Stimulated activated CD4-positive, alpha-beta T cell treated with anti-CD3 and anti-CD28 coated beads, Interleukin-4, amount 100 ng/mL, for 48 hours (primary cell): Measurements from ENCODE around the gene SSC5D.
A peak's percentile ranks its signal among the peaks of the same experiment; 100 is the strongest.
"Not testable (repeated sequence)": the region's sequence is repeated elsewhere in the genome, so short reads cannot be mapped to it uniquely, and the experiment has no call there.

Source experiments
- DNase-seq, 2 donors: peaks; one replicate each; pipeline ENCODE4 v3.0.0-alpha.2; 2020; ENCODE audit warnings: low read depth in 2 of 2

The SSC5D gene

DNA sequence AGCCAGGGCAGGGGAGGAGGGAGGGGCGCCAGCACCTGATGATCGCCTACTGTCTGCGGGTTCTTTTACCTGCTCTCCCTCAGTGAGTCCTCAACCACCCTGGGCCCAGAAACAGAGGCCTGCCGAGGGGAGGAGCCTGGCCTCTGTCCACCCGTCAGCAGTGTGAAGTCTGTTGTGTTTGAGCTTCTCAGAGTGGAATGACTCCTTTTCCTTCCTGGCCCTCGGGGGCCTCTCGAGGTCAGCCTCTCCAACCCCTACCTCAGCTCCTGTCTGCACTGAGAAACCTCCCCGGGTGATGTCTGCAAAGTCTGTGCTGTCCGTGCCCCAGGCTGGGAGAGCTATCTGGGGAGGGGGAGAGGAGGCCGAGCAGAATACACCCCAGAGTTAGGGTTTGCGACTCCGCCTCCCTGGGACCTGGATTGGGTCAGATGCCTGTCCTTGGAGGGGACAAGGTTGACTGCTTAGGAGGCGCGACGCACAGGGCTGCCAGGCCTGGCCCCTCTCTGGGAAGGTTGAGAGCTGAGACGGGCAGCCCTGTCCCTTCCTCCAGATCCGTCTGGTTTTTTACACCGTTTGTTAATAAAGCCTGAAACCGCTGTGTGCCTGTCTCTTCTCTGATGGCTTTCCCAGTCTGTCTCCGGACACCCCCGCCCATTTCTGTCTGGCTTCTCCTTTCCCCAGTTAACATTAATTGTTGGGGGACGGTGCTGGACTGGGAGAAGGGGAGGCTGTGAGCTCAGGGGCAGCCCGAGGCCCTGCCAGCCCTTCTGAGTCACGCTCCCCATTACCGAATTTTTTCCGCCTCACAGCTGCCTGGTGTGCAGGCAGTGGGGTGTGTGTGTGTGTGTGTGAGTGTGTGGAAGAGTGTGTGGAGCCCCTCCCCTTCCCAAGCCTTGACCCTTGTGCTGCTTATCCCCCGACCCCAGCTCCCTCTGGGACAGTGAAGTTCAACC, 989 bp upstream of the SSC5D start:
- peak; percentile 55 to 58 for DNase-seq

DNA sequence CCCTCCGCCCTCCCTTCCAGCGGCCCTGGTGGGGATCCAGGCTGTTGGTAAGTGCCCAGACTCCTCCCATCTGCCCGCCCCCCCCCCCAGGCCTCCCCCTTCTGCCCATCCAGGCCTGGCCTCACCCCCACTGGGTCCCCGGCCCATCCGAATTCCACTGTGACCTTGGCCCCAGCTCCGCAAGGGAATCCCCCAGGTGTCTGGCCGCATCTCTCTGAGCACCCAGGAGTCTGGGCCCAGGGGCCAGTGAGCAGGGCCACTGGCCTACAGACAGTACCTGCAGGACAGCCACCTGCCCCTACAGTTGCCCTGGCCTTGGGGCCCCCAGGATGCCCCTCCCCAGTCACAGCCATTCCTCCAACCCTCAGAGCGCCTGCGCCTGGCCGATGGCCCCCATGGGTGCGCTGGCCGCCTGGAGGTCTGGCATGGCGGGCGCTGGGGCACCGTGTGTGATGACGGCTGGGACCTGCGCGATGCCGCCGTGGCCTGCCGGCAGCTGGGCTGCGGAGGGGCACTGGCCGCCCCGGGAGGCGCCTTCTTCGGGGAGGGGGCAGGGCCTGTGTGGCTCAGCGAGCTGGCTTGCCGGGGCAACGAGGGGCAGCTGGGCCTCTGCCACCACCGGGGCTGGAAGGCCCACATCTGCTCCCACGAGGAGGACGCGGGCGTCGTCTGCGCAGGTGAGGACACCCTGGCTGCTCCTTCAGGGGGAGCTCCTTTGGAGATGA, 912 bp downstream of the SSC5D start:
- no peak for DNase-seq

GRCh38 chr19:55489711-55490477, 1.7 kb downstream of the SSC5D start:
- no peak for DNase-seq

DNA sequence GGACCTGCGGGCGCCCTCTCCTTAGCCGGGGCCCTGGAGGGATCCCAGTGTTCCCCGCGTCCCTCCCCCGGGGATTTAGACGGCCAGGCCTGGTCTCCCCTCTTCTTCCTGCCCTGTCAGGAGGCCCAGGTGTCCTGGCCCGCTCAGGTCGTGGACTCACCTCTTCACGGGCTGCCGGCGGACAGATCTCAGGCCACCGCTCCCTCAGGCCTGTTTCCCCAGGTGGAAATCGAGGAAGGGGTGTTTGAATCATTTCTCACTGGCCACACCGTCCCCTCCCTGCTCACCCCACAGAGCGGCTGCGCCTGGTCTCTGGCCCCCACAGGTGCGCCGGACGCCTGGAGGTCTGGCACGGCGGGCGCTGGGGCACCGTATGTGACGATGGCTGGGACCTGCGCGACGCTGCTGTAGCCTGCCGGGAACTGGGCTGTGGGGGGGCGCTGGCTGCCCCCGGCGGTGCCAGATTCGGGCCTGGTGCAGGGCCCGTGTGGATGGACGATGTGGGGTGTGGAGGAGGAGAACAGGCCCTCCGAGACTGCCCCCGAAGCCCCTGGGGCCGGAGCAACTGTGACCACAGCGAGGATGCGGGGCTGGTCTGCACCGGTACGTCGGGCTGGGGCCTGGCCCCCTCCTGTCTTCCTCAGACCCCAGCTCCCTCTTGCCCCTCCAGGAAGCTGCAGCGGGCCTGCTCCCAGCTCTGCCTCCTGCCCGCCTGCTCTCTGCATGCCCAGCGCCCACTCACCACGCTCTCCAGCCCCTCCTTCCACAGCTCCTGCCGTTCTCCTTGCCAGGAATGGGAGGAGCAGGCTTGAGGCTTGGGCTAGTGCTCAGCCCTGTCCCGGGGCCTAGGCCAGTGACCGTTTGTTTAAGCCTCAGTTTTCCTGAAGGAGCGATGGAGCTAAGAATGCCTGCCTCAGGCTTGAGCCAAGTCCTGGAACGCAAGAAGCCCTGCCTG, 2.5 kb downstream of the SSC5D start:
- no peak for DNase-seq

GRCh38 chr19:55491546-55492360, 3.5 kb downstream of the SSC5D start:
- no peak for DNase-seq

DNA sequence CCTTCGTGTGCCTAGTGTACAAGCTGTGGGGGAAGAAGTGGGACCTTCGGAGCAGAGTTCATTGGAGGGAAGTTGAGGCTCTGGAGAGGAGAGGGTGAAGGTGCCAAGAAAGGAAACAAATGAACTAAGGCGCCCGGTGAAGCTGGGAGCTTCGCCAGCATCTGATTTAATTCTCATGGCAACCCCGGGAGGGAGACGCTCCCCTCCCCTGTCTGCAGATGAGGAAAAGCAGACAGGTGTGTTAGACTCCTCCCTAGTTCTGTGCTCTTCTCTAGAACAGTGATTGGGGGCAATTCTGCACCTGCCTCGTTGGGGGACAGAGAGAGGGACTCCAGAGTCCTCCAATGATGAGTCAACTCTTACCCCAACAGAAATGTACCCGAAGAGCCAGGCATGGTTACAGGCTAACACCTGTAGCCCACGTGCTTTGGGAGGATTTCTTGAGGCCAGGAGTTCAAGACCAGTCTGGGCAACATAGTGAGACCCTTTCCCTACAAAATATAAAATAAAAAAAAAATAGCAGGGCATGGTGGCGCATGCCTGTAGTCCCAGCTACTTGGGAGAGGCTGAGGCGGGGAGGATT, 4.2 kb downstream of the SSC5D start:
- DNase-seq = no peak

GRCh38 chr19:55493052-55493644, 4.9 kb downstream of the SSC5D start:
- DNase-seq = no peak

- no peak for DNase-seq
Measured at GRCh38 chr19:55493645-55494171, 5.5 kb downstream of the SSC5D start.

GRCh38 chr19:55494172-55494761, 6.0 kb downstream of the SSC5D start:
- no peak for DNase-seq

DNA sequence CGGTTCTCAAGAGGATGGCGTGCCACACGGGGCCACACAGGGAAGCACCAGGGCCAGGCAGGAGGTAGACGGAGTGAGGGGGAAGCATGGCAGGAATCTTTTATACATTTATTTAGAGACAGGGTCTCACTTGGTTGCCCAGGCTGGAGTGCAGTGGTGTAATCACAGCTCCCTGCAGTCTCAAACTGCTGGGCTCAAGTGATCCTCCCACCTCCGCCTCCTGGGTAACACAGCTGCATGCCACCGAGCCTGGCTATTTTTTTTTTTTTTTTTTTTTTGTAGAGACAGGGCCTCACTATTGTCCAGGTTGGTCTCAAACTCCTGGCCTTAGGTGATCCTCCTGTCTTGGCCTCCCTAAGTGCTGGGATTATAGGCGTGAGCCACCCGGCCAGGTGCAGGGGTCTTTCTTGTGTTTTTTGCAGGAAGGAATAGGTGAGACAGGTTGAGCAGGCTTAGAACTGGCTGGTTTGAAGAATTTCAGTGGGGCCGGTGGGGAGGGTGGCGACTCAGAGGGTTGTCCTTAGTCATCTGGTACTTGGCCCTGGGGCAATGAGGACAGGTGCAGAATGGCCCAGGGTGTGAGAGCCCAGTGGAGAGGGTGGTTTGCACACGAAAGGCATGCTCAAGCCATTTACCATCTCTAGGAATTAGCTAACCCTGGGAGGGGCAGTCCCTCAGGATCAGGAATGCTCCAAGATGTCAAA, 7.6 kb downstream of the SSC5D start:
- no peak for DNase-seq

DNA sequence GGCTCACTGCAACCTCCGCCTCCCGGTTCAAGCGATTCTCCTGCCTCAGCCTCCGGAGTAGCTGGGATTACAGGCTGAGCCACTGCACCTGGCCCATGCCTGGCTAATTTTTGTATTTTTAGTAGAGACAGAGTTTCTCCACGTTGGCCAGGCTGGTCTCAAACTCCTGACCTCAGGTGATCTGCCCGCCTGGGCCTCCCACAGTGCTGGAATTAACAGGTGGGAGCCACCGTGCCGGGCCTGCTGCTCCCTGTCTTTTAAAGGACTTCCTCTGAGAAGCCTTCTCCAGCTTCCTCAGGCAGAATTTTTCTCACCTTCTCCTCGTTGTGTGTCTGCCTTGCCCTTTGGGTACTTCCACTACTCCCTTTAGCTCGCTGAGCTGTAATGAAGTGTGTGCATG, 8.6 kb downstream of the SSC5D start:
- DNase-seq = not testable (repeated sequence)

GRCh38 chr19:55497763-55498162, 9.5 kb downstream of the SSC5D start:
- DNase-seq = no peak

- no peak for DNase-seq
Measured at GRCh38 chr19:55498246-55498840, 10.1 kb downstream of the SSC5D start.

- no peak for DNase-seq
Measured at GRCh38 chr19:55500368-55500952, 12.2 kb downstream of the SSC5D start.

- no peak for DNase-seq
Measured at GRCh38 chr19:55502197-55502952, 14.1 kb downstream of the SSC5D start.

DNA sequence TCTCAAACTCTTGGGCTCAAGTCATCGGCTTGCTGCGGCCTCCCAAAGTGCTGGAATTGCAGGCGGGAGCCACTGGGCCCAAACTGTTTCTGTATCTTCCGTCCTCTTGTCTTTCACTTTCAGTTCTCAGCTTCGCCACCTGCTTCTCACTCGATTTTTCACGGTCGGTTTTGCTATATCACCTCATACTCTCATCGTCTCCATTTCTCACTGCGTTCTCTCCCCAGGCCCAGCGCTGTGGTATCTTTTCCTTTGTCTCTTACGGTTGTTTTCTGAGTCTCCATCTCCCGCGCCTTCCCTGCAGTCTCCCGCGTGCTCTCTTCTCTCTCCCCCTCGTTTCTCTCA, 14.9 kb downstream of the SSC5D start:
- DNase-seq = no peak
